BJ (cell line): Measurements from ENCODE around the gene SPECC1L. TPM values are rescaled to one million over a fixed set of nuclear protein-coding genes. Genes with fewer than 3 reads are reported as not detected.

ENCODE experiments used
- CTCF ChIA-PET: fragments of 350-600 bp; formaldehyde crosslinking; extraction: SDS; loops from one replicate; lab custom pipeline; 2021; ENCODE audit warnings: antibody characterized with exemption, inconsistent platforms; lab: Yijun Ruan, JAX
- POLR2A ChIA-PET: fragments of 300-600 bp; sonication (Branson Sonifier 250); formaldehyde crosslinking; extraction: SDS; loops from one replicate; lab custom pipeline; 2021; ENCODE audit warnings: antibody characterized with exemption; lab: Charles Lee
- DNase-seq: peaks from one replicate; pipeline ENCODE4 v3.0.0-alpha.2; 2011; ENCODE audit warnings: low read depth
- H3K27me3 ChIP-seq: 2 replicates; pipeline ENCODE4 v1.6.0; 2011; ENCODE audit warnings: low read length; ENCODE audit not compliant: control insufficient read depth, insufficient read depth
- H3K36me3 ChIP-seq: 2 replicates; pipeline ENCODE4 v1.5.1; 2011; ENCODE audit warnings: low read length; ENCODE audit not compliant: control insufficient read depth, insufficient read depth
- H3K4me3 ChIP-seq: 2 replicates; pipeline ENCODE4 v1.5.1; 2011; ENCODE audit warnings: low read depth, mild to moderate bottlenecking, control low read depth, low read length
- polyA plus RNA-seq: library from polyadenylated mRNA; depleted of rRNA; stranded (reverse); fragments of >200 nt; gene quantifications from 2 replicates; pipeline ENCODE4 v1.2.3, GENCODE V29; 2011
- TF ChIP-seq, protein P1 (sequence below): IDR thresholded peaks from 2 replicates; pipeline ENCODE4 v1.5.1; 2011; ENCODE audit warnings: low read depth, mild to moderate bottlenecking, control low read depth, inconsistent platforms, low read length, moderate library complexity; ENCODE audit not compliant: insufficient read depth

SPECC1L gene
- polyA plus RNA-seq, 1 experiment: 35.1 TPM

DNA sequence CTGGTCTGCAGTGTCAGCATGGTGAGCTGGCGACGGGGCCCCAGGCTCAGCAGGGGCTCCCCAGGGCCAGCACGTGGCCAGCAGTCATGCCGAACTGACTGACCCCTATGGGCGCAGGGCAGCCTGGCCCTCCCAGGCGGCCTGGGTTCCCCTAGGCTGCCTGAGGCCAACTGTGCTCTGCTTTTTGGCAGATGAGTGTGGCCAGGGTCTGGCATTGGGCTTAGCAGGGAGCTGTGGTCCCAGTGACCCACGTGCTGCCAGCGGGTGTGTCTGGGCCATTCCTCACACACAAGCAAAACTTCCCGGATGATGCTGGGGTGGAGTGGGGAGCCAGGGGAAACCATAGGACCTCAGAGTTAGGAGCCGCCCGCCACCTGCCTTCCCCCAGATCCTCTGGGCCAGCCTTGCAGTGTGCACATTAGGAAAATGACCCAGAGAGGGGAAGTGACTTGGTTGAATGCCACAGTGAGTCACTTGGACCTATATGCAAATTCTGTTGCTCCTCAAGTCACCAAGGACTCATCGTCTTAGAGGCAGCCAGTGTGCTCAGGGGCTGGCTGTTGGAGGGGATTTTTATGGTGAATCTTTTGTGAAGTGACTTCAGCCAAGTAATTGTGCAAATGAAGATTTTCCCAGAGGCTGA is 163.3 kb downstream of the SPECC1L start:
- ChIA-PET CTCF (interaction anchor here (0.6 to 5.4 kb wide), 3 partner anchors 9 to 33 kb away, joined by 3 to 44 read pairs (median 3); no protein-coding TSS in a partner anchor), POLR2A (no interaction called here)
- Histone ChIP-seq H3K4me3 (no peak overlapping the region), H3K36me3 (no peaks in the 10 kb centered on the region), H3K27me3 (no peaks in the 10 kb centered on the region)
- no peak for DNase-seq
- TF ChIP-seq, protein P1, sequence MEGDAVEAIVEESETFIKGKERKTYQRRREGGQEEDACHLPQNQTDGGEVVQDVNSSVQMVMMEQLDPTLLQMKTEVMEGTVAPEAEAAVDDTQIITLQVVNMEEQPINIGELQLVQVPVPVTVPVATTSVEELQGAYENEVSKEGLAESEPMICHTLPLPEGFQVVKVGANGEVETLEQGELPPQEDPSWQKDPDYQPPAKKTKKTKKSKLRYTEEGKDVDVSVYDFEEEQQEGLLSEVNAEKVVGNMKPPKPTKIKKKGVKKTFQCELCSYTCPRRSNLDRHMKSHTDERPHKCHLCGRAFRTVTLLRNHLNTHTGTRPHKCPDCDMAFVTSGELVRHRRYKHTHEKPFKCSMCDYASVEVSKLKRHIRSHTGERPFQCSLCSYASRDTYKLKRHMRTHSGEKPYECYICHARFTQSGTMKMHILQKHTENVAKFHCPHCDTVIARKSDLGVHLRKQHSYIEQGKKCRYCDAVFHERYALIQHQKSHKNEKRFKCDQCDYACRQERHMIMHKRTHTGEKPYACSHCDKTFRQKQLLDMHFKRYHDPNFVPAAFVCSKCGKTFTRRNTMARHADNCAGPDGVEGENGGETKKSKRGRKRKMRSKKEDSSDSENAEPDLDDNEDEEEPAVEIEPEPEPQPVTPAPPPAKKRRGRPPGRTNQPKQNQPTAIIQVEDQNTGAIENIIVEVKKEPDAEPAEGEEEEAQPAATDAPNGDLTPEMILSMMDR: no peak

DNA sequence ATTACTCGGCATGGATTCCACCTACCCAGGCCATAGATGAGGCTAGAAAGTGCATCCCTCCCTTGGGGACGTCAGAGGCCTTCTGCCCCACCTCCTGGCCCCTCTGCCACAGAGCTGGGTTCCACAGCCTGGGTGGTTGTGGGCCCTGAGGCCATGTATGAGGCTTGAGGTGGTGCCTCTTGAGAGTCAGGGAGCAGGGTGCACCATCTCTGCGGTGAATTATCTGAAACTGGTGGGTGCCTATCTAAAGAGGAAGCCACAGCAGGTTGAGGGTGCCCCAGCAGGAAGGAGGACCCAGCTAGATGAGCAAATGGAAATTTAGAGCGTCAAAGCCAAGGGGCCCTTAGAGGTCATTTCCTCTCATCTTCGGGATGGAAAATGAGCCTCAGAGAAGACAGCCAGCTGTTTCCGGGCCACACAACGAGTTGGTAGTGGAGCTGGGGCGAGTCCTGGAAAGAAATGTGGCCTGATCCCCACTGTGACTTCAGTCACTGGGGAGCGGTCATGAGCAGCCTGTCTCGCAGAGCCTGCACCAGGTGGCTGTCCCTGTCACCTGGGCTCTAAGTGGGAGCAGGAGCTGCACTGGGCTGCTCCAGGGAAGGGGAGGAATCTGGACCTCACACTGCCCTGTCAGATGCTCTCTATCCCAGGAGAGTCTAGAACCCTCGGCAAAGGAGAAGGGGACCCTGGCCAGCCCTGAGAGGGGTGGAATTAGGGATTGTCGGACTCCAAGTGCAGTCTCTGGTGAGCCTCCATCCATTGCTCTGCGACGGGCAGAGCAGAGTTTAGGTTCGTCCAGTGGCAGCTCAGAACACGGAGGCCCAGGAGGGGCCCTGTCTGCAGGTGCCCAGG is 164.1 kb downstream of the SPECC1L start:
- no peak overlapping the region for H3K4me3 ChIP-seq
- no peaks in the 10 kb centered on the region for H3K36me3 ChIP-seq
- ChIA-PET CTCF (interaction anchor here (1.0 to 5.4 kb wide), 3 partner anchors 10 to 32 kb away, joined by 3 to 44 read pairs (median 5); no protein-coding TSS in a partner anchor), POLR2A (no interaction called here)
- TF ChIP-seq, protein P1: no peak
- H3K27me3 ChIP-seq: no peaks in the 10 kb centered on the region
- DNase-seq: no peak

- no peaks in the 10 kb centered on the region for H3K36me3 ChIP-seq
- TF ChIP-seq, protein P1: no peak
- H3K4me3 ChIP-seq: no peak overlapping the region
- no peaks in the 10 kb centered on the region for H3K27me3 ChIP-seq
- POLR2A ChIA-PET: no interaction called here
- CTCF ChIA-PET: interaction anchor here (1.0 to 5.4 kb wide), 3 partner anchors 11 to 32 kb away, joined by 3 to 44 read pairs (median 5); no protein-coding TSS in a partner anchor
- no peak for DNase-seq
These were observed 164.7 kb downstream of the SPECC1L start for GRCh38 chr22:24435323-24435645.

- Histone ChIP-seq H3K4me3 (no peak overlapping the region), H3K27me3 (no peaks in the 10 kb centered on the region), H3K36me3 (no peaks in the 10 kb centered on the region)
- TF ChIP-seq, protein P1: no peak
- CTCF ChIA-PET: interaction anchor here (0.7 to 5.4 kb wide), 3 partner anchors 11 to 21 kb away, joined by 3 to 44 read pairs (median 5); no protein-coding TSS in a partner anchor
- DNase-seq: no peak
- POLR2A ChIA-PET: interaction anchor here (0.5 to 0.6 kb wide), 2 partner anchors 94 to 119 kb away, joined by 10 to 13 read pairs; no protein-coding TSS in a partner anchor
These were observed 165.3 kb downstream of the SPECC1L start for GRCh38 chr22:24435861-24436371.
